Sigmoid colon (tissue), 3 donors: ENCODE data around the gene SLC39A12.

Source experiments
- POLR2A ChIP-seq, 2 donors: fragments of 450-650 bp; IDR thresholded peaks; one replicate each; pipeline ENCODE4 v1.6.1; 2016; ENCODE audit warnings: antibody characterized with exemption in 2 of 2, mild to moderate bottlenecking in 2 of 2, moderate library complexity in 2 of 2
- TF ChIP-seq, protein P1 (sequence below), 4 experiments: fragments of 450-650 bp in 3 of 4; fragments of 200-600 bp in 1 of 4; IDR thresholded peaks; one replicate each; pipeline ENCODE4 v1.5.1; 2016 to 2019; ENCODE audit warnings: antibody characterized with exemption in 4 of 4, mild to moderate bottlenecking in 3 of 4, moderate library complexity in 2 of 4

DNA sequence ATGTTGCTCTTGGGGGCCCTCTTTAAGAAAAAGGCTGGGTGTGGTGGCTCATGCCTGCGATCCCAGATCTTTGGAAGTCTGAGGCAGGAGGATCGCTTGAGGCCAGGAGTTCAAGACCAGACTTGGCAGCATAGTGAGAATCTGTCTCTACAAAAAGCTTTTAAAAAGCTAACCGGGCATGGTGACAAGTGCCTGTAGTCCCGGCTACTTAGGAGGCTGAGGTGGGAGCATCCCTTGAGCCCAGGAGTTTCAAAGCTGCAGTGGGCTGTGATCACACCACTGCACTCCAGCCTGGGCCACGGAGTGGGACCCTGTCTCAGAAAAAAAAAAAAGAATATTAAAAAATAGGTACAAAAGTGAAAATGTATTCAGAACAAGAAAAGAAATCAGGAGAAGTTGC, 38.1 kb upstream of the SLC39A12 start:
- no peak for TF ChIP-seq POLR2A (IDR thresholded peaks at IDR 0.05)
- TF ChIP-seq, protein P1, sequence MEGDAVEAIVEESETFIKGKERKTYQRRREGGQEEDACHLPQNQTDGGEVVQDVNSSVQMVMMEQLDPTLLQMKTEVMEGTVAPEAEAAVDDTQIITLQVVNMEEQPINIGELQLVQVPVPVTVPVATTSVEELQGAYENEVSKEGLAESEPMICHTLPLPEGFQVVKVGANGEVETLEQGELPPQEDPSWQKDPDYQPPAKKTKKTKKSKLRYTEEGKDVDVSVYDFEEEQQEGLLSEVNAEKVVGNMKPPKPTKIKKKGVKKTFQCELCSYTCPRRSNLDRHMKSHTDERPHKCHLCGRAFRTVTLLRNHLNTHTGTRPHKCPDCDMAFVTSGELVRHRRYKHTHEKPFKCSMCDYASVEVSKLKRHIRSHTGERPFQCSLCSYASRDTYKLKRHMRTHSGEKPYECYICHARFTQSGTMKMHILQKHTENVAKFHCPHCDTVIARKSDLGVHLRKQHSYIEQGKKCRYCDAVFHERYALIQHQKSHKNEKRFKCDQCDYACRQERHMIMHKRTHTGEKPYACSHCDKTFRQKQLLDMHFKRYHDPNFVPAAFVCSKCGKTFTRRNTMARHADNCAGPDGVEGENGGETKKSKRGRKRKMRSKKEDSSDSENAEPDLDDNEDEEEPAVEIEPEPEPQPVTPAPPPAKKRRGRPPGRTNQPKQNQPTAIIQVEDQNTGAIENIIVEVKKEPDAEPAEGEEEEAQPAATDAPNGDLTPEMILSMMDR (IDR thresholded peaks at IDR 0.05), result no peak
